Fibroblast of villous mesenchyme (primary cell): ENCODE results near the gene PRKCH. TPM values are rescaled to one million over a fixed set of nuclear protein-coding genes. Genes with fewer than 3 reads are reported as not detected.
"Not testable (repeated sequence)": the region's sequence is repeated elsewhere in the genome, so short reads cannot be mapped to it uniquely, and the experiment has no call there.

ENCODE experiments used
- DNase-seq: peaks from one replicate; pipeline ENCODE4 v3.0.0-alpha.2; 2010; ENCODE audit warnings: low read depth
- H3K4me3 ChIP-seq: 2 replicates; pipeline ENCODE4 v1.5.1; 2011; ENCODE audit warnings: low read depth, mild to moderate bottlenecking, low read length
- CTCF ChIP-seq: IDR thresholded peaks from 2 replicates; pipeline ENCODE4 v1.5.1; 2012; ENCODE audit warnings: low read depth, mild to moderate bottlenecking, low read length; ENCODE audit not compliant: insufficient read depth
- total RNA-seq: library from RNA; depleted of rRNA; stranded (reverse); fragments of >200 nt; gene quantifications from 2 replicates; pipeline ENCODE4 v1.2.3, GENCODE V29; 2012

The PRKCH gene
- total RNA-seq, 1 donor = 2.6 TPM

- H3K4me3 ChIP-seq = no peak overlapping the region
- DNase-seq = no peak
- no peak for TF ChIP-seq CTCF
Observed at GRCh38 chr14:61409782-61410181, 88.4 kb downstream of the PRKCH start.

- DNase-seq, H3K4me3 ChIP-seq: not testable (repeated sequence)
Observed at GRCh38 chr14:61415934-61416333, 94.6 kb downstream of the PRKCH start.

DNA sequence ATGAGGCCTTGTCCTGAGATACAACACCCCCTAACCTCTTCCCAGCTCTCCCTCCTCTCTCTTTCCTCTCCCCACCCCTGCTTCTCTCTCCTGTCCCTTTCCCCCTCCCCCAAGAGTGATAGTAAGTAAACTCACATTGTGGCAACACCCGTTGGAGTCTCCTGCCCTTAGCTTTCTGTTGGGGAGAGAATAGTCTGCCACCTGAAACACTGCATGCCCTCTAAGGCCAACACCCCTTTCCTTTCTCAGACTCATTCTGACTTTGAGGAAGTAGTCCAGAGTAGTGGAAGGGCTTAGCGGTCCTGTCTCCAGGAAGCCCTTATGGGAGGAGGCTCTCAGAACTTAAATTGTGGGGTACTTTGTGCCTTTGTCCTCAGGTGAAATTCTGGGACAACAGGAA is 95.2 kb downstream of the PRKCH start:
- no peak for TF ChIP-seq CTCF
- H3K4me3 ChIP-seq = no peak overlapping the region
- no peak for DNase-seq

DNA sequence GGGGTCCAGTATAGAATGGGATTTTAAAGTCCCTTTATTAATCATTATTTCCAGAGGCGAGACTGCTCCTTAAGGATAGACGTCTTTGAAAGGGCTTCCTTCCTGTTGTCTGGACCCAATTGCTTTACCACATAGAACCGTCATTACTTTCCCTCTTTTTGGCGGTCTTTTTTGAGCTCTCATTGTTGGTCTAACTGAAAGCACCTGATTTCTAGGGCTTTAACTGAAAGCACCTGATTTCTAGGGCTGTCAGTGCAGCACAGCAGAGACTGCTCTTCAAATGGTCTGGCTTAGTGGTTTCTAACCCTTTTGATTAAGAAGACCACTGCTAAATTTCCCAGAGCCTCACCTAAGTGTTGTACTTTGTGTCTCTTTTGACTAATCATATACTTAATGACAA is 95.8 kb downstream of the PRKCH start:
- no peak for DNase-seq
- TF ChIP-seq CTCF = no peak
- H3K4me3 ChIP-seq = no peak overlapping the region

DNA sequence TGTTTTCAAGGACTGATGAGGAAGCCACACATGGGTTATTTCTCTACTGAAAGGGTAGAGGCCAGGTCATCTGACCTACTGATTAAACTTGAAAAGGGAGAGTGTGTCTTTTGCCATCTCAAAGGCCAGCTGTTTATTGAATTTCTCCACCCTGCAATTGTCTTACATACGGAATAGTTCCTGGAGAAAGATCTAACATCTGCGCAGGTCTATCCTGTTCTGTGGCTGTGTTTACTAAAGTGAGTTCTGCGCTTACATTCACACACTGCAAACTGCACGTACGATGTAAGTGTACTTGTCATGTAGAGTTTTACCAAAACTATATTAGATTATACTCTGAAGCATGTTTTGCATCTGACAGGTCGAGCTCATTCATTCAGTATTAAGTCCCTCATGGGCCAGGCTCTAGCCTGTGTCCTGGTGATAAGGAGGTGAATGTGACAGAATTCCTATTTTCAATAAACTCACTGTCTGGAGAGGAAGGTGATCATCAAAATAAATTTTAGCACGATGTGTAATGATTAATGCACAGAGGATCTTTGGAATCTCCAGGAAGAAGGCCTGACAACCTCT is 96.6 kb downstream of the PRKCH start:
- H3K4me3 ChIP-seq = no peak overlapping the region
- no peak for TF ChIP-seq CTCF

DNA sequence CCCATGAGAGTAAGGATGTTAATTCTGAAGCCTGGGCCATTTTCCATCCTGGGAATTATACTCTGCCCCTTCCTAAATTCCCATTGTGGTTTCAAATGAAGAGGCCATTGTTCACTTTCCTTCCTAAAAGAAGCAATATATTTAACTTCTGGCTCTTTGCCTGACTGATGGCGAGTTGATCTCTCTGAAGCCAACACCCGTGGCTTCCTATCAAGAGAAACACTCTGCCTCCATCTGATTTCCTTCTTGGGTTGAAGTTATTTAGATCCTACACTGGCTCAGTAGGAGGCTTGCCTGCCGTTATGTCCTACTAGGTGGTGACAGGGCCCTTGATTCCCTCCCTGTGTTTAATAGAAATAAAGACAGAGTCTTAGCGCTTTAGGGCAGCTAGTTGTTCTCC is 97.4 kb downstream of the PRKCH start:
- DNase-seq = no peak
- no peak for TF ChIP-seq CTCF
- no peak overlapping the region for H3K4me3 ChIP-seq

More for the DNA sequence above, 96.6 kb downstream of the PRKCH start:
- DNase-seq = no peak

GRCh38 chr14:61419201-61419600 is 97.8 kb downstream of the PRKCH start:
- TF ChIP-seq CTCF = no peak
- DNase-seq = no peak
- no peak overlapping the region for H3K4me3 ChIP-seq

GRCh38 chr14:61420326-61420725 is 98.9 kb downstream of the PRKCH start:
- TF ChIP-seq CTCF = no peak
- DNase-seq = no peak
- H3K4me3 ChIP-seq = no peak overlapping the region
